Esophagus mucosa (tissue), 1 donor: ENCODE data around the gene ZNF254. TPM values are rescaled to one million over a fixed set of nuclear protein-coding genes. Genes with fewer than 3 reads are reported as not detected.
"Not testable (repeated sequence)": the region's sequence is repeated elsewhere in the genome, so short reads cannot be mapped to it uniquely, and the experiment has no call there.

Source experiments
- ATAC-seq: fragments of 200-7000 bp; cut with Tn5 transposase; one replicate; pipeline ENCODE4 v1.9.1; 2020
- total RNA-seq: library from RNA; stranded (reverse); gene quantifications from one replicate; pipeline ENCODE4 v1.2.4, GENCODE V29; 2023
- donor health status: DM: yes; HTN: yes; CAD: no.

Gene ZNF254
- total RNA-seq, 1 donor from 2014 or later: 5.9 TPM

DNA sequence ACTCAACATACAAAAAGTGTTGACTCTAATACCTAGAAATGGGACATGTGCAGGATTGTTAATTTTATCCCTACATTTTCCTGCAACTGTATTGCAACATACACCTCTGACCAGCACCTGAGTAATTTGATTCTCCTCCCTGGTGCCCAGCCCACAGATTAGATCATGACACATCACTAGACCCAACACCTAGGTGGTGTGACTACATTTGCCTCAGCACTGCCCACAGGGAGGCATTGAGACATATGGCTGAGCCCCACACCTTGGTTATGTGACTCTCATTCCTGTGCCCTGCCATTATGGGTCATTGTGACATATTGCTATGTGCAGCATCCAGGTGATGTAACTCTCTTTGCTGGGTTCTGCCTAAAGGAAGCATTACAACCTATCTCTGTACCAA is 13.2 kb upstream of the ZNF254 start:
- ATAC-seq: peak; percentile 96

DNA sequence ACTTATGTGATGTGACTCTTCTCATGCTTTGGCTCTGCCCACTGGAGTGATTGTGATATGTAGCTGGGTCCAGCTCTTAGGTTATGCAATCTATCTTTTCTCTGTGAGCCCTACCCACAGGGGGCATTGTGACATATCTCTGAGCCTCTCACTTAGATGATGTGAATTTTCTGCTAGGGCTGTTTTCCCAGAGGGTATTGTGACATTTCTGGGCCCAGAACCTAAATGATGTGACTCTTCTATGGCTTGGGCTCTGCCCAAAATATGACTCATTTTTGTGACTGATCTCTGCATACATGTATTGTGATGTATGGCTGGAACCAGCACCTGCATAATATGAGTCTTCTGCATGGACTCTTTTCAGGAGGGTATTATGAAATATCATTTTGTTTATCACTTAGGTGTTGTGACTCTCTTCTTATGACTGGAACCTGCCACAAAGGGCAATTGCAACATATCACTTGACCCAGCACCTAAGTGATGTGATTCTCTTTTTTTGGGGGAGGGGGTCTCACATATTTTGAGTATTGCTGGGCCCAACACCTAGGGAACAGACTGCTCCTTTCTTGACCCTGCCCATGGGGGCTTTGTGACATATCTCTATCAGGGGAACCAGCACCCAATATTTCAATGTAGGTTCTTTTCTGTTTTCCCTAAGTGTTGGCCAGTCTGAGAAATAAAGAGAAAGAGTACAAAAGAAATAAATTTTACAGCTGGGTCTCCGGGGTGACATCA is 12.1 kb upstream of the ZNF254 start:
- ATAC-seq: peak; percentile 78

- ATAC-seq: not testable (repeated sequence)
These were observed 11.5 kb upstream of the ZNF254 start for GRCh38 chr19:24075530-24075929.

GRCh38 chr19:24078680-24079079 is 8.3 kb upstream of the ZNF254 start:
- ATAC-seq: no peak

DNA sequence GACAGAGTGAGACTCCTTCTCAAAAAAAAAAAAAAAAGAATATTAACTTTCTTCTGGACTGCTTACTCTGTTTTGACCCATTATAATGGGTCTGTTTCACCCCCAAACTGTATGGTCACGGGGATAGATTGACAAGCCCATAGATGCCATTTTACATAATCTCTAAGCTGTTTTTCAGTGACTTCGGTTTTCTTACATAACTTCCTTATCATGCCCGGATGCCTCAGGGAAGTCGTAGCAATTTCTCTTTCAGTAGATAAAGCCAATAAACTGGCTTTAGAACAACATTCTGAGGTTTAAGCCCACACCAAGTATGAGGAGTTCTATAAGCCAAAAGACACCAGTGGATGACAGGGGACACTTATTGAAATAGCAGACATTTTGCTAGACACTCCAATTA is 5.9 kb upstream of the ZNF254 start:
- no peak for ATAC-seq

- ATAC-seq: no peak
These were observed 11.4 kb downstream of the ZNF254 start for GRCh38 chr19:24098359-24098758.

- no peak for ATAC-seq
These were observed 12.8 kb downstream of the ZNF254 start for GRCh38 chr19:24099829-24100228.

GRCh38 chr19:24100597-24100996 is 13.6 kb downstream of the ZNF254 start:
- not testable (repeated sequence) for ATAC-seq

GRCh38 chr19:24101459-24102115 is 14.6 kb downstream of the ZNF254 start:
- ATAC-seq: no peak

- no peak for ATAC-seq
These were observed 40.6 kb downstream of the ZNF254 start for GRCh38 chr19:24127601-24128000.

GRCh38 chr19:24140099-24140498 is 53.1 kb downstream of the ZNF254 start:
- ATAC-seq: peak; percentile 61

- ATAC-seq: no peak
These were observed 53.6 kb downstream of the ZNF254 start for GRCh38 chr19:24140591-24140990.

DNA sequence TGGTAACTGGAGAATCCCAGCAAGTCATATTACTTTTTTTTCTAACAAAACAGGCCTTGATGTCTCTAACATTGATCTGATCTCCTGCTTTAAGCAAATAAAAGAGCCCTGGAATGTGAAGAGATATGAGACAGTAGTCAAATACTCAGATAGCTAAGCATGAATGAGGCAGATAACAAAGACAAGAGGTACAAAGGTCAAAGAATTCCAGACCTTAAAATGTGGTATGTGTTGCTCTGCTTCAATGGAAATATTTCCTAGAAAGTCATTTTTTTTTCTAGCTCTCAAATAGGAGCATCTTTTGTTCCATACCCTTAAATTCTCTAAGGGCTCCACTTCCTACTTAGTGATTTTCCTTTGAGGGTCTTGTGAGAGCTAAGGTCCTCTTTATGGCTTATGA is 54.6 kb downstream of the ZNF254 start:
- no peak for ATAC-seq

- no peak for ATAC-seq
These were observed 55.8 kb downstream of the ZNF254 start for GRCh38 chr19:24142771-24143170.

- ATAC-seq: no peak
These were observed 72.7 kb downstream of the ZNF254 start for GRCh38 chr19:24159707-24160106.

- ATAC-seq: no peak
These were observed 79.1 kb downstream of the ZNF254 start for GRCh38 chr19:24166055-24166454.

DNA sequence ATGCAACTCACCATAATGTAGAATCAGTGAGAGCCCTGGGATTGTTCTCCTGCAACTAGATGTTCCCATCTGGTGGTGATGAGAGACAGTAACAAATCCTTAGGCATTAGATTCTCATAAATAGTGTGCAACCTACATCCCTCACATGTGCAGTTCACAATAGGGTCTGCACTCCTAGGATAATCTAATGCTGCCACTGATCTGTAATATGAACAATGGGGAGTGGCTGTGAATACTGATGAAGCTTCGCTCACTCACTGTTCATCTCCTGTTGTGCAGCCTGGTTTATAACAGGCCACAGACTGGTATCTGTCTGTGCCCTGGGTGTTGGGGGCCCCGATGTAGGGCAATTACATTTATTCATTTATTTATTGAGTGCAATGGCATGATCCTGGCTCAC is 86.9 kb downstream of the ZNF254 start:
- no peak for ATAC-seq

DNA sequence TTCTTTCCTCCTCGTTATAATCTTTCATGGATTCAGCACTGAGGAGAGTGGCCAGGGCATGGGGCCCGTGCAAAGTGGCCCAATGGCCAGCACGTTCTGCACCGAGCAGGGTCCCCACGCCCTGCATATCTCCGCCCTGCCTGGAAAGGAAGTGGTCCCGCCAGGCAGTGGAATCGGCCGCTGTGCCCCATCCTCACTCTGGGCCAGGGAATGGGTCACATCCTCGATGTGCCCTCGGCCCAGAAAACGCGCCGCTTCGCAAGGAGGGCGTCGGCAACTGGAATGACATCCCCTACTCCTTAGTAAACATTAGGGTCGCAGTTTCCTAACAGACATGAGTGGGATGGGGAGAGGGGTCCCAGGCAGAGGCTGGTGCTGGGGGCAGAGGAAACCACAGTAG is 90.7 kb downstream of the ZNF254 start:
- ATAC-seq: no peak

- no peak for ATAC-seq
These were observed 91.2 kb downstream of the ZNF254 start for GRCh38 chr19:24178207-24178606.

Other genes with a start within 250 kb of the ZNF254 start
- 2.2 TPM for gene ZNF726, start 172.3 kb upstream of the ZNF254 start, total RNA-seq